Measurements from ENCODE around the gene GPR107. TPM values are rescaled to one million over a fixed set of nuclear protein-coding genes. Genes with fewer than 3 reads are reported as not detected.

The GPR107 gene
- total RNA-seq, 1 donor from 2014 or later, result 43.8 TPM

DNA sequence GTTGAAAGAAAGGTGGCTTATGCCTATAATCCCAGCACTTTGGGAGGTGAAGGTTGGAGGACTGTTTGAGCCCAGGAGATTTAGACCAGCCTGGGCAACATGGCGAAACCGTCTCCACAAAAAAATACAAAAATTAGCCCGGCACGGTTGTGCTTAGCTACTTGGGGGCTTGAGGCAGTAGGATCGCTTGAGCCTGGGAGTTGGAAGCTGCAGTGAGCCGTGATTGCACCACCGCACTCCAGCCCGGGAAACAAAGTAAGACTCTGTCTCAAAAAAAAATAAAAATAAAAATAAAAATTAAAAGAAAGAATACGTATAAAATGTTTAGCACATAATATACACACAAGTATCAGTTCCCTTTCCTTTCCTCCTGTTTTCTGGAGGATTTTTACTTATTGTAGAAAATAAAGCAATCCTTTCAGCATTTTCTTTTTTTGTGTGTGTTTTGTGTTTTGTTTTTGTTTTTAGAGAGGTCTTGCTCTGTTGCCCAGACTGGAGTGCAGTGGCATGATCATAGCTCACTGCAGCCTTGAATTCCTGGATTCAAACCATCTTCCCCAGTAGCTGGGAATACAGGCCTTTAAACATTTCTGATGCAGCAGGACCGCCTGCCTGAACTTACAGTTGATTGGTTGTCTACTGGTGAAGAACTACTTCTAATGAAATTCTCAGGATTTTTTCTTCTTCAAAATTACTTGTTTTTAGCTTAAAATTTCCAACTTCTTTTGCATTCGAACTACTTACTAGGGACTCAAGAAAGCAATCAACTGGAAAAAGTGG, 4.1 kb upstream of the GPR107 start:
- Mint-ChIP-seq H3K4me3 (no peak overlapping the region), H3K27me3 (ENCODE audit: low read depth) (no peaks in the 10 kb centered on the region), H3K36me3 (ENCODE audit: low read depth) (no peaks in the 10 kb centered on the region), H3K9me3 (no peaks in the 10 kb centered on the region), H3K27ac (ENCODE audit: unreplicated experiment) (no peak overlapping the region), H3K4me1 (peaks cover 19% of the 10 kb centered on the region)
- DNase-seq (ENCODE audit: low read depth, low spot score), result no peak
- TF ChIP-seq, protein P1, sequence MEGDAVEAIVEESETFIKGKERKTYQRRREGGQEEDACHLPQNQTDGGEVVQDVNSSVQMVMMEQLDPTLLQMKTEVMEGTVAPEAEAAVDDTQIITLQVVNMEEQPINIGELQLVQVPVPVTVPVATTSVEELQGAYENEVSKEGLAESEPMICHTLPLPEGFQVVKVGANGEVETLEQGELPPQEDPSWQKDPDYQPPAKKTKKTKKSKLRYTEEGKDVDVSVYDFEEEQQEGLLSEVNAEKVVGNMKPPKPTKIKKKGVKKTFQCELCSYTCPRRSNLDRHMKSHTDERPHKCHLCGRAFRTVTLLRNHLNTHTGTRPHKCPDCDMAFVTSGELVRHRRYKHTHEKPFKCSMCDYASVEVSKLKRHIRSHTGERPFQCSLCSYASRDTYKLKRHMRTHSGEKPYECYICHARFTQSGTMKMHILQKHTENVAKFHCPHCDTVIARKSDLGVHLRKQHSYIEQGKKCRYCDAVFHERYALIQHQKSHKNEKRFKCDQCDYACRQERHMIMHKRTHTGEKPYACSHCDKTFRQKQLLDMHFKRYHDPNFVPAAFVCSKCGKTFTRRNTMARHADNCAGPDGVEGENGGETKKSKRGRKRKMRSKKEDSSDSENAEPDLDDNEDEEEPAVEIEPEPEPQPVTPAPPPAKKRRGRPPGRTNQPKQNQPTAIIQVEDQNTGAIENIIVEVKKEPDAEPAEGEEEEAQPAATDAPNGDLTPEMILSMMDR (conservative IDR thresholded peaks at IDR 0.05), result no peak

DNA sequence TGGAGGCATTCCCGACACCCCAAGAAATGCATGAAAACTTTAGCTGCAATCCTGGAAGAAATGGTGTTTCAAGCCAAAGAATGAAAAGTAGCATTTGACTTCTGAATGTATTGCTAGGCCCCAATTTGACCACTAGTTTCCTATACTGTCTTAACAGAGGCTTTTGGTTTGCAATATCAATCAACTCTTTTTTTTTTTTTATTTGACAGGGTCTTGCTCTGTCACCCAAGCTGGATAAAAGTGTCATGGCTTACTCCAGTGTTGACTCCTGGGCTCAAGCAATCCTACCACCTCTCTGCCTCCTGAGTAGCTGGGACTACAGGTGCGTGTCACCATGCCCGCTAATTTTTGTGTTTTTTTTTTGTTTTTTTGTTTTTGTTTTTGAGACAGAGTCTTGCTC, 3.2 kb upstream of the GPR107 start:
- Mint-ChIP-seq H3K27ac (ENCODE audit: unreplicated experiment) (no peak overlapping the region), H3K27me3 (ENCODE audit: low read depth) (no peaks in the 10 kb centered on the region), H3K36me3 (ENCODE audit: low read depth) (no peaks in the 10 kb centered on the region), H3K4me1 (peaks cover 19% of the 10 kb centered on the region), H3K9me3 (no peaks in the 10 kb centered on the region), H3K4me3 (peak overlapping the region; percentile 80)
- TF ChIP-seq, protein P1 (conservative IDR thresholded peaks at IDR 0.05), result peak; percentile 12
- DNase-seq (ENCODE audit: low read depth, low spot score), result no peak

DNA sequence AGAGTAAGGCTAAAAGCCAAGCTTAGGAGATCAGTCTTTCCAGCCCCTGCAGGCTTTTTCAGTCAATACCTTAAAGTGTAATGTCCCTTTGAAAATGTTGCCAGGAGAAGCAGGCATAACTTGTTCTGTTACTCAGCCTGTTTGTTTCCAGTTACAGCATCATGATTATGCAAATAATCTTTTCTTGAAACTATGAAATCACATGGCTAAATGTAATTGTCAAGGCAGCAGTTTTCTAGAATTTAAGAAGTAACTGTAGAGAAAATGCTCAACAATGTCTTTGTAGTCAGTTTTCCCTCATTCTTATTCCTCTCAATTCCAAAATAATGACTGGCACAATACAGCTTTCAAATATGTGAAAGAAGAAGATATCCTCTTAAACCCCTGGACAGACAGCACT, 1.9 kb upstream of the GPR107 start:
- DNase-seq (ENCODE audit: low read depth, low spot score), result no peak
- H3K4me3 Mint-ChIP-seq, result peak overlapping the region; percentile 79
- TF ChIP-seq, protein P1 (conservative IDR thresholded peaks at IDR 0.05), result no peak
- no peaks in the 10 kb centered on the region for H3K27me3 Mint-ChIP-seq (ENCODE audit: low read depth)
- no peaks in the 10 kb centered on the region for H3K36me3 Mint-ChIP-seq (ENCODE audit: low read depth)
- H3K9me3 Mint-ChIP-seq, result no peaks in the 10 kb centered on the region
- peaks cover 19% of the 10 kb centered on the region for H3K4me1 Mint-ChIP-seq
- H3K27ac Mint-ChIP-seq (ENCODE audit: unreplicated experiment), result no peak overlapping the region

DNA sequence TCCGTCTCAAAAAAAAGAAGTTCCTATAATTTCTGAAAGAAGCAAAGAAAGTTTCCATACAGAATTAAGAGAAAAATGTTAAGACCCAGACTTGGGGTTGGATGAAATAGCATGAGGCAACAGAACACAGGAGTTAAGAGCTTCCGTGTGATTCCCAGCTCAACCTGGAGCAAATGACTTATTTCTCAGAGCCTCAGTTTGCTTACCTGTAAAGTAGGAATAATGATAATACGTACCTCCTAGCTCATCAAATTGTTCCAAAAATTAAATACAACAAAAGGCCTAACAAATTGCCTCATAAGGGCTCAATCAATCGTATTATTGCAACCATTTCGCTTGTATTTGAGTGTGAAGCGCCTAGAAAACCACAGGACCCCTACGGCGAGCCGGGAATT, 600 bp upstream of the GPR107 start:
- no peaks in the 10 kb centered on the region for H3K27me3 Mint-ChIP-seq (ENCODE audit: low read depth)
- TF ChIP-seq, protein P1 (conservative IDR thresholded peaks at IDR 0.05), result no peak
- H3K9me3 Mint-ChIP-seq, result no peaks in the 10 kb centered on the region
- peak overlapping the region; percentile 95 for H3K4me3 Mint-ChIP-seq
- peak overlapping the region; percentile 62 for H3K27ac Mint-ChIP-seq (ENCODE audit: unreplicated experiment)
- H3K4me1 Mint-ChIP-seq, result peaks cover 19% of the 10 kb centered on the region
- no peaks in the 10 kb centered on the region for H3K36me3 Mint-ChIP-seq (ENCODE audit: low read depth)
- no peak for DNase-seq (ENCODE audit: low read depth, low spot score)

DNA sequence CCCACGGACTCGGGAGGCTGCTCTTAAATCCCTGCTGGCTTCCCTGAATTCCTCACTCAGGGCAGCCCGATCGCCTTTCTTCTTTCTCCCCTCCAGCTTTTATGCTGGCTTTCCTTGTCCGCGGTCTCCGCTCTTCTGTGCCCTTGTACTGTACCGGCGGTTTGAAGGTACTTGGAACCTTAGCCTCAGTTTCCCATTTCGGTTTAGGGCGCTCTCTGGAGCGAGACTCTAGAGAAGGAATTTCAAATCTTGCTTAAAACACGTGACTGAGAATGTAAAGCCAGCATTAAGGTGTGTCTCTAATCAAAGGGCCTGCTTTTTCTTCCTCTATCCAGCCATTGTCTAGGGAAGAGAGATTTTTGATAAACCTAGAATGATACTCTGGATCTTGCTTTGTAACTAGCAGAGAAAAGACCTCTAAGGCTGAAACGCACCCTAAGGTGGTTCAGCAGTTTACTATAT, 650 bp downstream of the GPR107 start:
- no peaks in the 10 kb centered on the region for H3K9me3 Mint-ChIP-seq
- H3K27ac Mint-ChIP-seq (ENCODE audit: unreplicated experiment), result peak overlapping the region; percentile 91
- TF ChIP-seq, protein P1 (conservative IDR thresholded peaks at IDR 0.05), result no peak
- H3K27me3 Mint-ChIP-seq (ENCODE audit: low read depth), result no peaks in the 10 kb centered on the region
- H3K36me3 Mint-ChIP-seq (ENCODE audit: low read depth), result no peaks in the 10 kb centered on the region
- peaks cover 19% of the 10 kb centered on the region for H3K4me1 Mint-ChIP-seq
- H3K4me3 Mint-ChIP-seq, result peak overlapping the region; percentile 95
- no peak for DNase-seq (ENCODE audit: low read depth, low spot score)
